Gastrocnemius medialis (tissue), 4 donors: ENCODE measurements around the gene IFT122.

Experiments used
- POLR2A ChIP-seq, 2 donors: fragments of 450-650 bp; IDR thresholded peaks; one replicate each; pipeline ENCODE4 v1.6.1; 2017; ENCODE audit warnings: antibody characterized with exemption in 2 of 2, mild to moderate bottlenecking in 2 of 2, moderate library complexity in 2 of 2
- TF ChIP-seq, protein P1 (sequence below), 5 experiments: fragments of 450-650 bp in 3 of 5; fragments of 200-600 bp in 2 of 5; sonication (generic) in 2 of 5; IDR thresholded peaks in 4 of 5; conservative IDR thresholded peaks in 1 of 5; 1 replicate in 4 of 5; 2 replicates in 1 of 5; pipeline ENCODE4 v1.5.1; 2016 to 2019; ENCODE audit warnings: antibody characterized with exemption in 5 of 5, mild to moderate bottlenecking in 3 of 5, moderate library complexity in 3 of 5

DNA sequence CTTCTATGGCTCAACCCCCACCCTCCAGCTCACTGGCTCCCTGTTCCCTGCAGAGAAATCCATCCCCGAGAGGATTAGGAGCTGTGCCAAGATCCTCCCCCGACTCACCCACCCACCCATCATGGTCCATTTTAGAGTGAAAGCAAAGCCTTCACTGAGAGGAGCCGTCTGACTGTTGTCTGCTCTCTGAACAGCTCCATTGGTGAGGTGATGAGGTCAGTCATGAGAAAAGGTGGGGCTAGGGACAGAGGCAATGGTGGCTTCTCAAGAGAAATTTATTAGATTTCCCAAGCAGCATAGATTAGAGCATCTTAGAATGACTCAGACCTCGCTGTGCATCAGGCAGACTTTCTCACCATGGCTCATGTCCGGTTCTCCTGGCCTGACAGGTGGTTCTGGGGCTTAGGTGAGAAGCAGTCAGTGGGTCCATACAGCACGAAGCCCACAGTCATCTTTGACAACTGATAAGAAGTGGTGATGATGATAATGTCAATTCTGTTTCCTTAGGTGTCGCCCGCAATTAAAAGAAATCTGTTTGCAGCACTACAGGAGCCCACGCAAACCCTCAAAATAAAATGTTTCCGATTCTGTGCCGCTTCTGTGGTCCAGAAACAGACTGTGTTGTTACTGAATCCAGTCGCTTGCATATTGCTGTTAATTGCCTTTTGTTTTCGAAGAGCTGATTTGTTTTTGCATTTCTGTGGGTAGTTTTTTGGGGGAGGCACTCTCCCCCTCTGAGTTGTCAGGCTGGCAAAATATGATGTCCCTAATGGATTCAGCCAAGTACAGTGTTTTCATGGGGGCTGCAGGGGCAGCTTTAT lies 63.7 kb downstream of the IFT122 start:
- no peak for TF ChIP-seq POLR2A (IDR thresholded peaks at IDR 0.05)
- TF ChIP-seq, protein P1, sequence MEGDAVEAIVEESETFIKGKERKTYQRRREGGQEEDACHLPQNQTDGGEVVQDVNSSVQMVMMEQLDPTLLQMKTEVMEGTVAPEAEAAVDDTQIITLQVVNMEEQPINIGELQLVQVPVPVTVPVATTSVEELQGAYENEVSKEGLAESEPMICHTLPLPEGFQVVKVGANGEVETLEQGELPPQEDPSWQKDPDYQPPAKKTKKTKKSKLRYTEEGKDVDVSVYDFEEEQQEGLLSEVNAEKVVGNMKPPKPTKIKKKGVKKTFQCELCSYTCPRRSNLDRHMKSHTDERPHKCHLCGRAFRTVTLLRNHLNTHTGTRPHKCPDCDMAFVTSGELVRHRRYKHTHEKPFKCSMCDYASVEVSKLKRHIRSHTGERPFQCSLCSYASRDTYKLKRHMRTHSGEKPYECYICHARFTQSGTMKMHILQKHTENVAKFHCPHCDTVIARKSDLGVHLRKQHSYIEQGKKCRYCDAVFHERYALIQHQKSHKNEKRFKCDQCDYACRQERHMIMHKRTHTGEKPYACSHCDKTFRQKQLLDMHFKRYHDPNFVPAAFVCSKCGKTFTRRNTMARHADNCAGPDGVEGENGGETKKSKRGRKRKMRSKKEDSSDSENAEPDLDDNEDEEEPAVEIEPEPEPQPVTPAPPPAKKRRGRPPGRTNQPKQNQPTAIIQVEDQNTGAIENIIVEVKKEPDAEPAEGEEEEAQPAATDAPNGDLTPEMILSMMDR (IDR thresholded peaks at IDR 0.05 in 4 of 5, conservative IDR thresholded peaks at IDR 0.05 in 1 of 5): no peak
